DOHH2 (cell line): ENCODE measurements around the gene PPIB.

ENCODE experiments used
- CTCF ChIP-seq: fragments of 200-600 bp; sonication (generic); IDR thresholded peaks from one replicate; pipeline ENCODE4 v1.5.1; 2014; ENCODE audit warnings: antibody characterized with exemption, mild to moderate bottlenecking, low read depth, low read length; ENCODE audit not compliant: poor library complexity, severe bottlenecking
- EZH2phosphoT487 ChIP-seq: fragments of 200-600 bp; sonication (generic); IDR thresholded peaks from 2 replicates; pipeline ENCODE4 v1.6.1; 2017; ENCODE audit warnings: borderline replicate concordance, mild to moderate bottlenecking, antibody characterized with exemption, low read length, moderate library complexity, mixed read lengths

DNA sequence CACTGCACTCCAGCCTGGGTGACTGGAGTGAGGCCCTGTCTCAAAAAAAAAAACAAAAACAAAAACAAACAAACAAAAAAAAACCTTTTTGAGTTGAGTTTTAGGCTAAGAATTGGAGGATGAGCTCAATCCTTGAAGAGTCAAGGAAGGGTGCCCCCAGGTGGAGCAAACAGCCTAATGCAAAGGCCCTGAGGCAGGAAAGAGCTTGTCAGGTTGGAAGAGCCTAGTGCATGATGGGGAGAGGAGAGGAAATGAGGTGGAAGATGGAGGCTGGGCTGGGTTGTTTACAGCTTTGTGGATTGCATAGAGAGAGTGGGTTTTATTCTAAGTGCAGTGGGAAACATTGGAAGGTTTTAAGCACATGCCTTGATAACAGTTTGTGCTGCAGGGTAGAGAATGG, 13.4 kb downstream of the PPIB start:
- peak; percentile 50 for TF ChIP-seq CTCF
- no peak for TF ChIP-seq EZH2phosphoT487
